ENCODE measurements around the gene SKI. TPM values are rescaled to one million over a fixed set of nuclear protein-coding genes. Genes with fewer than 3 reads are reported as not detected.

SKI gene
- total and polyA plus RNA-seq, 9 of the 15 experiments (the other 6 are each of a cell fraction or from before 2014, with no cell fraction given): 0.10 to 60.5 (median 4.6) TPM

DNA sequence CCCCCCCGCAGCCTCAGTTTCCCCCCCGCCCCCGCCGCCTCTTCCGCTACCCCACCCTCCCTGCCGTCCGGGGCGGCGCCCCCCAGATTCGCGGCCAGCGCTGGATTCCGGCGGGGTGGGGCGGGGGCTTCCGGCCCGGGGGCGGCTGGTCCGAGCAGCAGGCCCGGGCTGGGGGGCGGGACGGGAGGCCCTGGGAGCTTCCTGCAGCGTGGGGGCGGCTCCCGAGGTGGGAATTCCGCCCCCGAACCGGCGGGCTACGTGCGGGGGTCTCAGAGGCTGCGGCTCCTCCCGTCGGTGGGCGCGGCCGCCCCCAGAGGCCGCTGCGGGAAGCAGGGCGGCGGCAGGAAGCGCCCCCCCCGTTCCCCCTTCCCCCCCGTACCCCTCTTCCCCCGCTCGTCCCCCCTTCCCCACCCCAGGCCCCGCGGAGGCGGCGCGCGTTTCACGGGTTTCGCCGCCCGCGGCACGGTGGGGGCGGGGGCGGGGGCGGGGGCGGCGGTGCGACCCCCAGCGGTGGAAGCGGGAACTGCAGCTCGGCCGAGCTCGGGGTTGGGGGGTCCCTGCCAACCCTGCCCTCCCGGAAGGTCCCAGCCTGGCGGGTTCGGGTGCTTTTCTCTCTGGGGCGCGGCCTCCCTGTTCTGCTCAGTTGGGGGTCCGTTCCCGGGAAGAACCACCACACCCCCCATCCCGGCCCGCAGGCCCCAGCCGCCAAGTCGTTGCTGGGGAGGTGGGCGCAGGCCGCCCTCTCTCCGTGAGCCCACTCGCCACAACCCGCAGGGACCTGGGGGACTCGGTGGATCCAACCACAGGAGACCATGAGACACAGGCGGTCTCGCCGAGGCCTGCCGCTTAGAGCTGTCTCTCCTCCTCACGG, 86.9 kb downstream of the SKI start (continued):
- TF ChIP-seq, protein P1, sequence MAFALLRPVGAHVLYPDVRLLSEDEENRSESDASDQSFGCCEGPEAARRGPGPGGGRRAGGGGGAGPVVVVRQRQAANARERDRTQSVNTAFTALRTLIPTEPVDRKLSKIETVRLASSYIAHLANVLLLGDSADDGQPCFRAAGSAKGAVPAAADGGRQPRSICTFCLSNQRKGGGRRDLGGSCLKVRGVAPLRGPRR (CRISPR knock-in tag; IDR thresholded peaks at IDR 0.05): no peak
- TF ChIP-seq PHF20 (IDR thresholded peaks at IDR 0.05; ENCODE audit: partially characterized antibody) (no peak), ZNF584 (CRISPR knock-in tag; IDR thresholded peaks at IDR 0.05; ENCODE audit: low read depth) (no peak), PCBP1 (IDR thresholded peaks at IDR 0.05; ENCODE audit: low read depth, low read length, poor library complexity, severe bottlenecking) (peak; percentile 45), MAZ (CRISPR knock-in tag; conservative IDR thresholded peaks at IDR 0.05 in 1 of 2, IDR thresholded peaks at IDR 0.05 in 1 of 2) (peak; percentile 37 to 75; a peak in 2 of 4 replicates), ZFPM2 (CRISPR knock-in tag; IDR thresholded peaks at IDR 0.05) (0 out of 2 replicates have a peak, but pooled peaks have one; percentile 25), POLR2G (IDR thresholded peaks at IDR 0.05; ENCODE audit: low read depth, low read length) (peak; percentile 21; the same call in 1 of the 2 replicates), ZC3H4 (CRISPR knock-in tag; IDR thresholded peaks at IDR 0.05; ENCODE audit: borderline replicate concordance) (0 out of 2 replicates have a peak, but pooled peaks have one; percentile 51), ATF7 (IDR thresholded peaks at IDR 0.05) (no peak), HNRNPK (IDR thresholded peaks at IDR 0.05; ENCODE audit: low read depth, low read length, poor library complexity, severe bottlenecking) (peak; percentile 64), EGR1 (conservative IDR thresholded peaks at IDR 0.05) (peak; percentile 69), TAF1 (IDR thresholded peaks at IDR 0.05; ENCODE audit: control insufficient read depth, extremely low read depth, insufficient read depth, low read length, severe bottlenecking) (peak; percentile 22), RBM39 (optimal IDR thresholded peaks at IDR 0.05; ENCODE audit: low read depth, low read length) (no peak)
- TF ChIP-seq, protein P2, sequence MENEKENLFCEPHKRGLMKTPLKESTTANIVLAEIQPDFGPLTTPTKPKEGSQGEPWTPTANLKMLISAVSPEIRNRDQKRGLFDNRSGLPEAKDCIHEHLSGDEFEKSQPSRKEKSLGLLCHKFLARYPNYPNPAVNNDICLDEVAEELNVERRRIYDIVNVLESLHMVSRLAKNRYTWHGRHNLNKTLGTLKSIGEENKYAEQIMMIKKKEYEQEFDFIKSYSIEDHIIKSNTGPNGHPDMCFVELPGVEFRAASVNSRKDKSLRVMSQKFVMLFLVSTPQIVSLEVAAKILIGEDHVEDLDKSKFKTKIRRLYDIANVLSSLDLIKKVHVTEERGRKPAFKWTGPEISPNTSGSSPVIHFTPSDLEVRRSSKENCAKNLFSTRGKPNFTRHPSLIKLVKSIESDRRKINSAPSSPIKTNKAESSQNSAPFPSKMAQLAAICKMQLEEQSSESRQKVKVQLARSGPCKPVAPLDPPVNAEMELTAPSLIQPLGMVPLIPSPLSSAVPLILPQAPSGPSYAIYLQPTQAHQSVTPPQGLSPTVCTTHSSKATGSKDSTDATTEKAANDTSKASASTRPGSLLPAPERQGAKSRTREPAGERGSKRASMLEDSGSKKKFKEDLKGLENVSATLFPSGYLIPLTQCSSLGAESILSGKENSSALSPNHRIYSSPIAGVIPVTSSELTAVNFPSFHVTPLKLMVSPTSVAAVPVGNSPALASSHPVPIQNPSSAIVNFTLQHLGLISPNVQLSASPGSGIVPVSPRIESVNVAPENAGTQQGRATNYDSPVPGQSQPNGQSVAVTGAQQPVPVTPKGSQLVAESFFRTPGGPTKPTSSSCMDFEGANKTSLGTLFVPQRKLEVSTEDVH (IDR thresholded peaks at IDR 0.05; ENCODE audit: low read depth, partially characterized antibody): no peak
- TF ChIP-seq, protein P3, sequence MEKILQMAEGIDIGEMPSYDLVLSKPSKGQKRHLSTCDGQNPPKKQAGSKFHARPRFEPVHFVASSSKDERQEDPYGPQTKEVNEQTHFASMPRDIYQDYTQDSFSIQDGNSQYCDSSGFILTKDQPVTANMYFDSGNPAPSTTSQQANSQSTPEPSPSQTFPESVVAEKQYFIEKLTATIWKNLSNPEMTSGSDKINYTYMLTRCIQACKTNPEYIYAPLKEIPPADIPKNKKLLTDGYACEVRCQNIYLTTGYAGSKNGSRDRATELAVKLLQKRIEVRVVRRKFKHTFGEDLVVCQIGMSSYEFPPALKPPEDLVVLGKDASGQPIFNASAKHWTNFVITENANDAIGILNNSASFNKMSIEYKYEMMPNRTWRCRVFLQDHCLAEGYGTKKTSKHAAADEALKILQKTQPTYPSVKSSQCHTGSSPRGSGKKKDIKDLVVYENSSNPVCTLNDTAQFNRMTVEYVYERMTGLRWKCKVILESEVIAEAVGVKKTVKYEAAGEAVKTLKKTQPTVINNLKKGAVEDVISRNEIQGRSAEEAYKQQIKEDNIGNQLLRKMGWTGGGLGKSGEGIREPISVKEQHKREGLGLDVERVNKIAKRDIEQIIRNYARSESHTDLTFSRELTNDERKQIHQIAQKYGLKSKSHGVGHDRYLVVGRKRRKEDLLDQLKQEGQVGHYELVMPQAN (IDR thresholded peaks at IDR 0.05; ENCODE audit: borderline replicate concordance): no peak
- TF ChIP-seq, protein P4, sequence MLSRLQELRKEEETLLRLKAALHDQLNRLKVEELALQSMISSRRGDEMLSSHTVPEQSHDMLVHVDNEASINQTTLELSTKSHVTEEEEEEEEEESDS (CRISPR knock-in tag; IDR thresholded peaks at IDR 0.05): no peak
- TF ChIP-seq, protein P5, sequence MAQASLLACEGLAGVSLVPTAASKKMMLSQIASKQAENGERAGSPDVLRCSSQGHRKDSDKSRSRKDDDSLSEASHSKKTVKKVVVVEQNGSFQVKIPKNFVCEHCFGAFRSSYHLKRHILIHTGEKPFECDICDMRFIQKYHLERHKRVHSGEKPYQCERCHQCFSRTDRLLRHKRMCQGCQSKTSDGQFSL (CRISPR knock-in tag; IDR thresholded peaks at IDR 0.05): peak; percentile 80
- TF ChIP-seq, protein P5 (tag; IDR thresholded peaks at IDR 0.05): peak in 1 of 2 experiments; percentile 72; a peak in 1 of 4 replicates
- TF ChIP-seq, protein P6, sequence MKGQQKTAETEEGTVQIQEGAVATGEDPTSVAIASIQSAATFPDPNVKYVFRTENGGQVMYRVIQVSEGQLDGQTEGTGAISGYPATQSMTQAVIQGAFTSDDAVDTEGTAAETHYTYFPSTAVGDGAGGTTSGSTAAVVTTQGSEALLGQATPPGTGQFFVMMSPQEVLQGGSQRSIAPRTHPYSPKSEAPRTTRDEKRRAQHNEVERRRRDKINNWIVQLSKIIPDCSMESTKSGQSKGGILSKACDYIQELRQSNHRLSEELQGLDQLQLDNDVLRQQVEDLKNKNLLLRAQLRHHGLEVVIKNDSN (CRISPR knock-in tag; IDR thresholded peaks at IDR 0.05): no peak

Data from K562 (cell line).